Kidney (tissue), 14 donors: Measurements from ENCODE around the gene FNTB. TPM values are rescaled to one million over a fixed set of nuclear protein-coding genes. Genes with fewer than 3 reads are reported as not detected.

ENCODE experiments used
- DNase-seq, 5 donors: peaks; one replicate each; pipeline ENCODE4 v3.0.0-alpha.2; 2013 to 2020
- FAIRE-seq: peaks from 2 replicates; lab custom pipeline; 2012; peaks lifted over from hg19 to GRCh38; lab: Jason Lieb, UNC
- H3K27ac ChIP-seq, 2 donors: one replicate each; pipeline ENCODE4 v1.7.0; 2013; ENCODE audit warnings: low read depth in 2 of 2, low read length in 2 of 2, inconsistent platforms in 1 of 2
- H3K27me3 ChIP-seq: one replicate; pipeline ENCODE4 v1.7.1; 2013; ENCODE audit warnings: low read length, inconsistent platforms; ENCODE audit not compliant: control insufficient read depth, insufficient read depth
- H3K36me3 ChIP-seq, 3 donors: one replicate each; pipeline versions ENCODE4 v1.7.0 to v1.7.1; 2013; ENCODE audit warnings: low read length in 3 of 3, control low read depth in 1 of 3, inconsistent platforms in 1 of 3; ENCODE audit not compliant: insufficient read depth in 3 of 3, control insufficient read depth in 2 of 3
- H3K4me1 ChIP-seq, 3 donors: one replicate each; pipeline versions ENCODE4 v1.7.0 to v1.7.1; 2013; ENCODE audit warnings: low read length in 3 of 3, inconsistent platforms in 1 of 3, low read depth in 1 of 3; ENCODE audit not compliant: control insufficient read depth in 2 of 3, insufficient read depth in 2 of 3
- H3K4me3 ChIP-seq, 3 donors: one replicate each; pipeline versions ENCODE4 v1.7.0 to v1.8.1; 2013; ENCODE audit warnings: low read length in 3 of 3, control low read depth in 1 of 3, inconsistent platforms in 1 of 3
- H3K9ac ChIP-seq, 3 donors: one replicate each; pipeline versions ENCODE4 v1.7.0 to v1.7.1; 2013; ENCODE audit warnings: low read length in 3 of 3, control low read depth in 1 of 3, inconsistent platforms in 1 of 3
- H3K9me3 ChIP-seq, 3 donors: one replicate each; pipeline versions ENCODE4 v1.7.0 to v1.7.1; 2013; ENCODE audit warnings: low read length in 3 of 3, control low read depth in 1 of 3, inconsistent platforms in 1 of 3; ENCODE audit not compliant: control insufficient read depth in 2 of 3, insufficient read depth in 1 of 3
- intact Hi-C: fragments of 100-400 bp; cut with DNase I; formaldehyde crosslinking; loops from one replicate; pipeline ENCODE4 v1.11.1; 2022
- polyA plus RNA-seq: library from polyadenylated mRNA; stranded (reverse); fragments of 350-450 nt; fragmentation: Illumina TruSeq; extraction: RNeasy Lipid Tissue Mini Kit (QIAGEN cat#74804); gene quantifications from one replicate; pipeline ENCODE4 v1.2.3, GENCODE V29; 2014; ENCODE audit warnings: low read depth, low replicate concordance; ENCODE audit not compliant: insufficient read depth
- total RNA-seq: library from RNA; stranded (reverse); fragmentation: NEBNext Ultra II Directional; extraction: Animal tissue kit (Norgen Biotek cat#: 25700); gene quantifications from one replicate; pipeline ENCODE4 v1.2.1, GENCODE V29; 2021
- TF ChIP-seq, protein P1 (sequence below): IDR thresholded peaks from 3 replicates; pipeline ENCODE4 v1.5.1; 2012; ENCODE audit warnings: mild to moderate bottlenecking, moderate library complexity, borderline replicate concordance; ENCODE audit not compliant: insufficient read depth; ENCODE audit errors: extremely low read depth
- donor health status: control.
- donor health status: control.
- donor health status: control.
- donor health status: control.
- donor health status: control.
- donor health status: DM: yes; HTN: yes; CAD: no.
- donor health status: Normal renal cell carcinoma (clear cell type).

The FNTB gene
- total and polyA plus RNA-seq, 2 donors from 2014 or later, result 13.6 to 15.0 TPM

DNA sequence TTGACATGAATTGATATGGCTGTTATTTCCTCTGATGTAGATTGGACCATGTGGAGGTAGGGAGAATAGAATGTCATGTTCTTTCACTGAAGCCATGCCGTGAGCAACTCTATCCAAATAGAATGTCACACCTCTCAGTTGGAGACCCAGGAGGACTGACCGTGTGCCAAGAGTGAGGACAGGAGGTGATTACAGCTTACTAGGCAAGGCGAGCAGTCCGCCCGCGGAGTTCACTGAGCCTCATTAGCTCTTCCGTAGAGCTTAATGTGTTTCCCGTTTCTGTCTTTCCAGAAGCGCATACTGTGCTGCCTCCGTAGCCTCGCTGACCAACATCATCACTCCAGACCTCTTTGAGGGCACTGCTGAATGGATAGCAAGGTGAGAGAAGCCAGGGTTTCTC, 45.6 kb downstream of the FNTB start:
- intact Hi-C loops, result no loop called here
- Histone ChIP-seq H3K9me3 (no peaks in the 10 kb centered on the region), H3K4me1 (peaks cover 0 to 7% (median 7%) of the 10 kb centered on the region in 3 donors), H3K27ac (no peak overlapping the region), H3K4me3 (no peak overlapping the region), H3K27me3 (no peaks in the 10 kb centered on the region), H3K9ac (no peak overlapping the region), H3K36me3 (peaks cover 2 to 24% (median 12%) of the 10 kb centered on the region in 3 donors)
- TF ChIP-seq, protein P1, sequence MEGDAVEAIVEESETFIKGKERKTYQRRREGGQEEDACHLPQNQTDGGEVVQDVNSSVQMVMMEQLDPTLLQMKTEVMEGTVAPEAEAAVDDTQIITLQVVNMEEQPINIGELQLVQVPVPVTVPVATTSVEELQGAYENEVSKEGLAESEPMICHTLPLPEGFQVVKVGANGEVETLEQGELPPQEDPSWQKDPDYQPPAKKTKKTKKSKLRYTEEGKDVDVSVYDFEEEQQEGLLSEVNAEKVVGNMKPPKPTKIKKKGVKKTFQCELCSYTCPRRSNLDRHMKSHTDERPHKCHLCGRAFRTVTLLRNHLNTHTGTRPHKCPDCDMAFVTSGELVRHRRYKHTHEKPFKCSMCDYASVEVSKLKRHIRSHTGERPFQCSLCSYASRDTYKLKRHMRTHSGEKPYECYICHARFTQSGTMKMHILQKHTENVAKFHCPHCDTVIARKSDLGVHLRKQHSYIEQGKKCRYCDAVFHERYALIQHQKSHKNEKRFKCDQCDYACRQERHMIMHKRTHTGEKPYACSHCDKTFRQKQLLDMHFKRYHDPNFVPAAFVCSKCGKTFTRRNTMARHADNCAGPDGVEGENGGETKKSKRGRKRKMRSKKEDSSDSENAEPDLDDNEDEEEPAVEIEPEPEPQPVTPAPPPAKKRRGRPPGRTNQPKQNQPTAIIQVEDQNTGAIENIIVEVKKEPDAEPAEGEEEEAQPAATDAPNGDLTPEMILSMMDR, result no peak
- DNase-seq (no peak), FAIRE-seq (no peak)

DNA sequence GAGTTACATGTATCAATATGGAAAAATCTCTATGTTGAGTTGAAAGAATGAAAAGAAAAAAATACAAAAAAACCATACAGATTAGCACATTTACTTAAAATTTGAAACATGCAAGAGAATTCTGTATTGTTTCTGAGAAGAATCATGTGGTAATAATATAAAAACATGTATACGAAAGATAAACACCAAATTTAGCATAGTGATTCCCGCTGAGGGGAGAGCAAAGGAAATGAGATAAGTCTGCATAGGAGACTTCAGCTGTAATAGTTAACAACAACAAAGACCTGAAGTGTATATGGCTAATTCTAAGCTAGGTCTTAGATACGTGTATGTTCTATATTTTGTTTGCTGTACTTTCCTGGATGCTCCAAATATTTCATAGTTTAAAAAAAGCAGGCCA, 46.5 kb downstream of the FNTB start:
- no peaks in the 10 kb centered on the region for H3K9me3 ChIP-seq
- no peak overlapping the region for H3K9ac ChIP-seq
- intact Hi-C loops, result no loop called here
- no peak for DNase-seq
- H3K27ac ChIP-seq, result no peak overlapping the region
- no peak for FAIRE-seq
- peaks cover 2 to 15% (median 6%) of the 10 kb centered on the region in 3 donors for H3K36me3 ChIP-seq
- peaks cover 0 to 7% (median 7%) of the 10 kb centered on the region in 3 donors for H3K4me1 ChIP-seq
- no peaks in the 10 kb centered on the region for H3K27me3 ChIP-seq
- TF ChIP-seq, protein P1, result no peak
- no peak overlapping the region for H3K4me3 ChIP-seq

DNA sequence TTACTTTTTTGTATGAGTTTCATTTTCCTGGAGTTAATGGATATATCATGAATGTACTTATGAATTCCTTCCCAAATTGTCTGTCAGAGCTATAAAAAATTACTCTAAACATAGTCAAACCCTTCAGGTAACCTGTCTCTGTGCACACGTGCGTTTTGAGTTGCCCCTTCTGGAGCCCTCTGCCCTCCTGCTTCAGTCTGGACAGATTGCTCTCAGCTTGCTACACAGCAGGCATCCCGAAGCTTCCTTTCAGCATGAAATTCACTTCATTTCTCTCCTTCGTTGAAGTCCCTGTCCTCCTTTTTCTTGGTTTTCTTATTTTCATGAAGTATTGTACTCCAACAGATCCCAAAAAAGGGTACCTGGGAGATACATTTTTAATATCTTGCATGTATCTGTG, 47.3 kb downstream of the FNTB start:
- no peak for FAIRE-seq
- Histone ChIP-seq H3K27me3 (no peaks in the 10 kb centered on the region), H3K27ac (no peak overlapping the region), H3K9me3 (no peaks in the 10 kb centered on the region), H3K4me1 (peaks cover 0 to 7% (median 7%) of the 10 kb centered on the region in 3 donors), H3K36me3 (peaks cover 0 to 12% (median 2%) of the 10 kb centered on the region in 3 donors), H3K9ac (peak overlapping the region in 1 of 3 donors; percentile 6), H3K4me3 (no peak overlapping the region)
- intact Hi-C loops, result no loop called here
- TF ChIP-seq, protein P1, result no peak
- no peak for DNase-seq

DNA sequence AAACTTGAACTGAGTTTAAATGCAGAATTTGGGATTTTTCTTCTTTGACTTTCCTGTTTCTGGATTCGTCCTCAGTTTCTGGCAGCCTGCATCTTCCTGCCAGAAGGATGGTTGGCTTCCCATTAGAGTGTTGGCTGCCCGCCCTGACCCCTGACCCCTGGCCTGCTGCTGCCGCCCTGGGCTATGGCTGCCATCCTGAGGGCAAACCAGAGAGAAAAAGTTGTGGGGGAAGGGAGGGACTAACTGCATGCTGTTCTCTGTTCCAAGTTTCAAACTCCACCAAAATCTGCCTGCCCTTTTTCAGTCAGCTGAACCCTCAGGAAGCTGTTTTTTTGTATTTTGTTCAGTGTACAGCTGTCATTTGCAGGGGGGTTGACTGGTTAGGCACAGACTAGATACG, 48.4 kb downstream of the FNTB start:
- no peak overlapping the region for H3K27ac ChIP-seq
- DNase-seq (peak in 1 of 5 donors; percentile 86), FAIRE-seq (no peak)
- H3K9me3 ChIP-seq, result no peaks in the 10 kb centered on the region
- H3K36me3 ChIP-seq, result peaks cover 0 to 6% (median 2%) of the 10 kb centered on the region in 3 donors
- H3K27me3 ChIP-seq, result no peaks in the 10 kb centered on the region
- no peak overlapping the region for H3K4me3 ChIP-seq
- intact Hi-C loops, result no loop called here
- TF ChIP-seq, protein P1, result no peak
- no peak overlapping the region for H3K9ac ChIP-seq
- peaks cover 0 to 7% (median 7%) of the 10 kb centered on the region in 3 donors for H3K4me1 ChIP-seq
